Neutrophil (primary cell): Measurements from ENCODE around the gene SPRTN.
"Not testable (repeated sequence)": the region's sequence is repeated elsewhere in the genome, so short reads cannot be mapped to it uniquely, and the experiment has no call there.

Experiments
- H3K27ac ChIP-seq: fragments of 200-600 bp; sonication (generic); 2 replicates; pipeline ENCODE4 v1.5.1; 2016; ENCODE audit warnings: mild to moderate bottlenecking, moderate library complexity
- H3K27me3 ChIP-seq: fragments of 200-600 bp; sonication (generic); 2 replicates; pipeline ENCODE4 v1.6.0; 2016; ENCODE audit warnings: mild to moderate bottlenecking
- H3K36me3 ChIP-seq: fragments of 200-600 bp; sonication (generic); 2 replicates; pipeline ENCODE4 v1.5.1; 2017
- H3K4me1 ChIP-seq, 2 experiments: fragments of 200-600 bp in 1 of 2; sonication (generic) in 1 of 2; 1 replicate in 1 of 2; 2 replicates in 1 of 2; pipeline versions ENCODE4 v1.5.1 to v1.6.1; 2013 to 2016; ENCODE audit warnings: low read depth in 1 of 2, low read length in 1 of 2, mild to moderate bottlenecking in 1 of 2, moderate library complexity in 1 of 2; ENCODE audit not compliant: control insufficient read depth in 1 of 2, insufficient read depth in 1 of 2
- H3K4me3 ChIP-seq, 2 experiments: fragments of 200-600 bp in 1 of 2; sonication (generic) in 1 of 2; 1 replicate in 1 of 2; 2 replicates in 1 of 2; pipeline ENCODE4 v1.5.1; 2013 to 2016; ENCODE audit warnings: low read depth in 1 of 2, low read length in 1 of 2, mild to moderate bottlenecking in 1 of 2, moderate library complexity in 1 of 2
- H3K9me3 ChIP-seq: fragments of 200-600 bp; sonication (generic); 2 replicates; pipeline ENCODE4 v1.5.1; 2016
- CTCF ChIP-seq: fragments of 200-600 bp; sonication (generic); IDR thresholded peaks from 2 replicates; pipeline ENCODE4 v1.5.1; 2016; ENCODE audit warnings: antibody characterized with exemption

The SPRTN gene

GRCh38 chr1:231337472-231338269 lies 422 bp upstream of the SPRTN start, which contains the start of gene EXOC8:
Gene EXOC8 (minus strand): TSS chr1:231337852. CDS start chr1:231337745, 107 bp downstream.
- peak within 1 kb of the TSS; percentile 96 for H3K27ac ChIP-seq
- TF ChIP-seq CTCF = peak; percentile 18
- H3K27me3 ChIP-seq = no peaks in the 10 kb centered on the region
- no peaks in the 10 kb centered on the region for H3K9me3 ChIP-seq
- H3K4me1 ChIP-seq = peaks cover 61 to 67% of the 10 kb centered on the region in 2 experiments
- peak within 1 kb of the TSS; percentile 92 to 99 for H3K4me3 ChIP-seq
- H3K36me3 ChIP-seq = peaks cover 16% of the 10 kb centered on the region

DNA sequence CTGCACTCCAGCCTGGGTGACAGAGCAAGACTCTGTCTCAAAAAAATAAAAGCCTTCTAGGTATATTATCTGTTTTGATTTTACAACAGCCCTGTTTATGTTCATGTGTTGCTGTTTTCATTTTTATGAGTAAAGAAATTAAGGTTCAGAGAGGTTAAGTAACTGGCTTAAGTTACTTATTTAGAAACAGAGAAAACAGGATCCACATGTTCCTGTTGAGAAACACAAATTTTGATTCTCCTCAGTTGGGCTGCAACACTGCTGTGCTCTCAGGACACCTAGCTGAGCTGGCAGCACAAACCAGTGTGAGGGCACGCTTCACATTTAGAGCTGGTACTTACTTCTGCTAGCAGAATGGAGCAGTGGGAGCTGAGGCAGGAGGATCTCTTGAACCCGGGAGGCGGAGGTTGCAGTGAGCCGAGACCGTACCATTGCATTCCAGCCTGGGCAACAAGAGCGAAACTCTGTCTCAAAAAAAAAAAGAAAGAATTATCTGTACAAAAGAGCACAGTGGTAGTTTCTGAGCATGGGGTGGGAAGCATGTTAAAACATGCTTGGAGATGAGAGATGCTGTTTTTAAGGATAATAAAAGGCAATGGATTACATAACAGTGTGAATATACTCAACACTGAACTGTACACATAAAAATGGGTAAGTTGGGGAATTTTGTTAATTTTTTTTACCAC lies 2.4 kb downstream of the SPRTN start:
- peaks cover 17% of the 10 kb centered on the region for H3K36me3 ChIP-seq
- H3K4me1 ChIP-seq = peaks cover 40 to 41% of the 10 kb centered on the region in 2 experiments
- TF ChIP-seq CTCF = no peak
- no peaks in the 10 kb centered on the region for H3K27me3 ChIP-seq
- H3K27ac ChIP-seq = peak overlapping the region; percentile 27
- H3K9me3 ChIP-seq = no peaks in the 10 kb centered on the region
- H3K4me3 ChIP-seq = no peak overlapping the region

- H3K36me3 ChIP-seq = peaks cover 71% of the 10 kb centered on the region
- no peak overlapping the region for H3K4me3 ChIP-seq
- no peaks in the 10 kb centered on the region for H3K9me3 ChIP-seq
- no peaks in the 10 kb centered on the region for H3K27me3 ChIP-seq
- no peaks in the 10 kb centered on the region for H3K4me1 ChIP-seq
- H3K27ac ChIP-seq = no peak overlapping the region
- no peak for TF ChIP-seq CTCF
These were observed 9.9 kb downstream of the SPRTN start for GRCh38 chr1:231347961-231348360.

- TF ChIP-seq CTCF = no peak
- H3K9me3 ChIP-seq = no peaks in the 10 kb centered on the region
- H3K4me1 ChIP-seq = no peaks in the 10 kb centered on the region
- H3K36me3 ChIP-seq = peaks cover 71% of the 10 kb centered on the region
- no peak overlapping the region for H3K4me3 ChIP-seq
- no peak overlapping the region for H3K27ac ChIP-seq
- no peaks in the 10 kb centered on the region for H3K27me3 ChIP-seq
These were observed 10.3 kb downstream of the SPRTN start for GRCh38 chr1:231348442-231348841.

DNA sequence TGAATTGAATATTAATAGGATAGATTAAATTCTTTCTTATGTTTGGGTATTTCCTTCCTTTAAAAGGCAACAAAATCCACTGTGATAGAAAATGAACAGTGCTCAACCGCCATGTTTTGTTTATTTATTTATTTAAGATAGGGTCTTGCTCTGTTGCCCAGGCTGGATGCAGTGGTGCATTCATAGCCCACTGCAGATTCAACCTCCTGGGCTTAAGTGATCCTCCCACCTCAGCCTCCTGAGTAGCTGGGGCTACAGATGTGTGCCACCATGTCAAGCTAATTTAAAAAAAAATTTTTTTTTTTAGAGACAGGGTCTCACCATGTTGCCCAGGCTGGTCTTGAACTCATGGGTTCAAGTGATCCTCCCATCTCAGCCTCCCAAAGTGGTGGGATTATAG lies 10.8 kb downstream of the SPRTN start:
- not testable (repeated sequence) for H3K27me3 ChIP-seq, H3K4me1 ChIP-seq, H3K27ac ChIP-seq, H3K9me3 ChIP-seq, H3K4me3 ChIP-seq
- peaks cover 67% of the 10 kb centered on the region for H3K36me3 ChIP-seq

GRCh38 chr1:231351816-231352215 lies 13.7 kb downstream of the SPRTN start:
- H3K36me3 ChIP-seq = peaks cover 70% of the 10 kb centered on the region

More at GRCh38 chr1:231351816-231352215, 13.7 kb downstream of the SPRTN start:
- Histone ChIP-seq H3K4me1 (no peaks in the 10 kb centered on the region), H3K9me3 (no peaks in the 10 kb centered on the region), H3K27me3 (no peaks in the 10 kb centered on the region), H3K4me3 (no peak overlapping the region), H3K27ac (no peak overlapping the region)
- no peak for TF ChIP-seq CTCF
